GM12865 (cell line): ENCODE data around the gene MESD.

Source experiments
- DNase-seq: peaks from one replicate; pipeline ENCODE4 v3.0.0; 2010; ENCODE audit warnings: low read depth
- H3K4me3 ChIP-seq: 2 replicates; pipeline ENCODE4 v1.5.1; 2011; ENCODE audit warnings: mild to moderate bottlenecking, low read depth, low read length, control low read depth
- CTCF ChIP-seq: IDR thresholded peaks from 2 replicates; pipeline ENCODE4 v1.5.1; 2011; ENCODE audit warnings: low read length, control low read depth, low read depth, inconsistent platforms; ENCODE audit not compliant: insufficient read depth; ENCODE audit errors: missing control alignments

Gene MESD

GRCh38 chr15:81006124-81006523 is 16.5 kb upstream of the MESD start:
- TF ChIP-seq CTCF, result no peak
- no peak for DNase-seq
- H3K4me3 ChIP-seq, result no peak overlapping the region

- no peak for DNase-seq
- H3K4me3 ChIP-seq, result no peak overlapping the region
- no peak for TF ChIP-seq CTCF
Measured at GRCh38 chr15:81003097-81003350, 13.4 kb upstream of the MESD start.

GRCh38 chr15:81002331-81003096 is 12.9 kb upstream of the MESD start:
- H3K4me3 ChIP-seq, result peak overlapping the region; percentile 87
- peak; percentile 51 for DNase-seq
- TF ChIP-seq CTCF, result no peak

GRCh38 chr15:81002009-81002330 is 12.4 kb upstream of the MESD start:
- DNase-seq, result no peak
- TF ChIP-seq CTCF, result no peak
- H3K4me3 ChIP-seq, result peak overlapping the region; percentile 87

- peak; percentile 78 for DNase-seq
- H3K4me3 ChIP-seq, result peak overlapping the region; percentile 87
- no peak for TF ChIP-seq CTCF
Measured at GRCh38 chr15:81001152-81002008, 11.8 kb upstream of the MESD start.

GRCh38 chr15:81000624-81001151 is 11.1 kb upstream of the MESD start, which contains the start of gene TLNRD1:
Gene TLNRD1 (plus strand): TSS chr15:81000923. CDS start chr15:81002272, 1,349 bp downstream.
- no peak for TF ChIP-seq CTCF
- DNase-seq, result peak; percentile 94
- peak within 1 kb of the TSS; percentile 87 for H3K4me3 ChIP-seq
